Measurements from ENCODE around the gene ANKRD36. TPM values are rescaled to one million over a fixed set of nuclear protein-coding genes. Genes with fewer than 3 reads are reported as not detected.
"Not testable (repeated sequence)": the region's sequence is repeated elsewhere in the genome, so short reads cannot be mapped to it uniquely, and the experiment has no call there.

ANKRD36 gene
- polyA plus RNA-seq, 3 donors: 0.93 to 1.9 (median 1.1) TPM

- H3K36me3 ChIP-seq (replicated peaks in 1 of 2; ENCODE audit: control insufficient read depth in 1 of 2, insufficient read depth in 2 of 2, low read length in 2 of 2); H3K79me2 ChIP-seq (ENCODE audit: insufficient read depth, low read length); H3K27ac ChIP-seq (ENCODE audit: low read depth in 1 of 2, low read length in 2 of 2); H3K9me3 Mint-ChIP-seq; H3K36me3 Mint-ChIP-seq; H3K27ac Mint-ChIP-seq; intact Hi-C loops (cut with micrococcal nuclease); H4K20me1 ChIP-seq (ENCODE audit: insufficient read depth, low read length); H3K4me1 ChIP-seq (ENCODE audit: control insufficient read depth in 1 of 2, insufficient read depth in 2 of 2, low read length in 2 of 2); H3K4me3 ChIP-seq (replicated peaks in 1 of 3; ENCODE audit: low read depth in 2 of 3, low read length in 3 of 3); H3K9me3 ChIP-seq (replicated peaks in 1 of 2; ENCODE audit: control insufficient read depth in 1 of 2, insufficient read depth in 1 of 2, low read length in 2 of 2); H3K4me3 Mint-ChIP-seq; H3K27me3 ChIP-seq (ENCODE audit: control insufficient read depth in 2 of 2, insufficient read depth in 2 of 2, low read length in 2 of 2); DNase-seq; H3K4me1 Mint-ChIP-seq; H3K9ac ChIP-seq (ENCODE audit: insufficient read depth, low read length, poor library complexity, severe bottlenecking); H3K4me2 ChIP-seq (replicated peaks; ENCODE audit: extremely low read depth, low read length, poor library complexity, severe bottlenecking); H2AFZ ChIP-seq (ENCODE audit: insufficient read depth, low read depth, low read length, poor library complexity, severe bottlenecking): not testable (repeated sequence)
- 71% methylated on average over 3 of the region's 33 CpGs for WGBS (ENCODE audit: insufficient coverage)
- H3K27me3 Mint-ChIP-seq (ENCODE audit: low read depth in 3 of 3): peaks cover 4 to 16% (median 12%) of the 10 kb centered on the region in 3 donors
Observed at GRCh38 chr2:97093983-97094771, 18.8 kb upstream of the ANKRD36 start.

- 0% methylated on average over 4 of the region's 48 CpGs for WGBS (ENCODE audit: insufficient coverage)
- H3K27ac ChIP-seq (ENCODE audit: low read depth in 1 of 2, low read length in 2 of 2); H3K9ac ChIP-seq (ENCODE audit: insufficient read depth, low read length, poor library complexity, severe bottlenecking); H3K79me2 ChIP-seq (ENCODE audit: insufficient read depth, low read length); H3K9me3 Mint-ChIP-seq; H3K36me3 Mint-ChIP-seq; H3K4me1 ChIP-seq (ENCODE audit: control insufficient read depth in 1 of 2, insufficient read depth in 2 of 2, low read length in 2 of 2); H3K27me3 ChIP-seq (ENCODE audit: control insufficient read depth in 2 of 2, insufficient read depth in 2 of 2, low read length in 2 of 2); H3K4me2 ChIP-seq (replicated peaks; ENCODE audit: extremely low read depth, low read length, poor library complexity, severe bottlenecking); H4K20me1 ChIP-seq (ENCODE audit: insufficient read depth, low read length); H3K36me3 ChIP-seq (replicated peaks in 1 of 2; ENCODE audit: control insufficient read depth in 1 of 2, insufficient read depth in 2 of 2, low read length in 2 of 2); H3K9me3 ChIP-seq (replicated peaks in 1 of 2; ENCODE audit: control insufficient read depth in 1 of 2, insufficient read depth in 1 of 2, low read length in 2 of 2); intact Hi-C loops (cut with micrococcal nuclease); H3K4me1 Mint-ChIP-seq: not testable (repeated sequence)
- peak; percentile 64 to 83 (median 67) for DNase-seq
- peak within 1 kb of the TSS; percentile 69 for H2AFZ ChIP-seq (ENCODE audit: insufficient read depth, low read depth, low read length, poor library complexity, severe bottlenecking)
- Mint-ChIP-seq H3K27ac (peak within 1 kb of the TSS in 2 of 7 donors; percentile 11 to 73), H3K4me3 (peak within 1 kb of the TSS; percentile 76 to 87), H3K27me3 (ENCODE audit: low read depth in 3 of 3) (peaks cover 4 to 16% (median 12%) of the 10 kb centered on the region in 3 donors)
- H3K4me3 ChIP-seq (replicated peaks in 1 of 3; ENCODE audit: low read depth in 2 of 3, low read length in 3 of 3): peak within 1 kb of the TSS; percentile 4 to 40 (median 37)
Observed at GRCh38 chr2:97094772-97095611, 18.0 kb upstream of the ANKRD36 start, which contains the start of gene FAHD2B. TSS of gene FAHD2B (minus strand) at chr2:97094882. CDS start at chr2:97091706, 3,176 bp downstream.

All from CD14-positive monocyte (primary cell).